Ectodermal cell (in vitro differentiated cells): Measurements from ENCODE around the gene SPNS2. TPM values are rescaled to one million over a fixed set of nuclear protein-coding genes. Genes with fewer than 3 reads are reported as not detected.

Experiments used
- H3K27ac ChIP-seq: 2 replicates; pipeline ENCODE4 v1.7.0; 2013; ENCODE audit warnings: mild to moderate bottlenecking, low read depth, low read length; ENCODE audit not compliant: insufficient read depth, poor library complexity, severe bottlenecking
- H3K27me3 ChIP-seq: 2 replicates; pipeline ENCODE4 v1.7.0; 2013; ENCODE audit warnings: mild to moderate bottlenecking, low read length; ENCODE audit not compliant: insufficient read depth, control insufficient read depth, poor library complexity, severe bottlenecking
- H3K36me3 ChIP-seq: one replicate; pipeline ENCODE4 v1.7.0; 2013; ENCODE audit warnings: low read length; ENCODE audit not compliant: control insufficient read depth, insufficient read depth
- H3K4me1 ChIP-seq: one replicate; pipeline ENCODE4 v1.7.0; 2013; ENCODE audit warnings: low read length; ENCODE audit not compliant: control insufficient read depth, insufficient read depth
- H3K4me3 ChIP-seq: 2 replicates; pipeline ENCODE4 v1.7.0; 2013; ENCODE audit warnings: low read depth, low read length, control low read depth; ENCODE audit not compliant: insufficient read depth
- H3K9me3 ChIP-seq: 2 replicates; pipeline ENCODE4 v1.7.0; 2013; ENCODE audit warnings: mild to moderate bottlenecking, low read length, moderate library complexity; ENCODE audit not compliant: control insufficient read depth
- WGBS, 2 experiments: methylation state at CpG; one replicate each; pipeline ENCODE4 v1.1.7; 2013; ENCODE audit warnings: missing lambda C conversion rate in 2 of 2; 5-methylcytosine and 5-hydroxymethylcytosine counted together
- polyA plus RNA-seq, 4 experiments: library from polyadenylated mRNA; stranded (reverse); fragments of 50-300 nt; gene quantifications; one replicate each; pipeline ENCODE4 v1.2.3, GENCODE V29; 2013

SPNS2 gene
- 1.9 TPM for polyA plus RNA-seq (2013, experiment 1 of 4)
- 1.2 TPM for polyA plus RNA-seq (2013, experiment 2 of 4)
- 1.4 TPM for polyA plus RNA-seq (2013, experiment 3 of 4)
- 1.9 TPM for polyA plus RNA-seq (2013, experiment 4 of 4)

GRCh38 chr17:4498461-4499397 lies at the start of gene SPNS2:
Gene SPNS2, plus strand, starts transcription at chr17:4498881. Its CDS starts 167 bp downstream, at chr17:4499048.
- Histone ChIP-seq H3K27ac (no peak within 1 kb of the TSS), H3K36me3 (no peaks in the 10 kb centered on the region), H3K4me3 (peak within 1 kb of the TSS; percentile 35), H3K9me3 (no peaks in the 10 kb centered on the region), H3K4me1 (peaks cover 18% of the 10 kb centered on the region), H3K27me3 (peaks cover 58% of the 10 kb centered on the region)
- 1% methylated on average over 117 of the region's 117 CpGs for WGBS, 2 experiments

GRCh38 chr17:4449736-4450135 lies 48.9 kb upstream of the SPNS2 start:
- Histone ChIP-seq H3K9me3 (no peaks in the 10 kb centered on the region), H3K36me3 (no peaks in the 10 kb centered on the region), H3K27me3 (no peaks in the 10 kb centered on the region), H3K4me3 (no peak overlapping the region), H3K27ac (no peak overlapping the region), H3K4me1 (no peaks in the 10 kb centered on the region)
- WGBS, 2 experiments: 84 to 85% methylated on average over 11 of the region's 11 CpGs

- Histone ChIP-seq H3K27ac (no peak overlapping the region), H3K36me3 (no peaks in the 10 kb centered on the region), H3K9me3 (no peaks in the 10 kb centered on the region), H3K4me3 (no peak overlapping the region), H3K27me3 (no peaks in the 10 kb centered on the region), H3K4me1 (no peaks in the 10 kb centered on the region)
- 92 to 93% methylated on average over 13 to 14 of the region's 14 CpGs for WGBS, 2 experiments
Observed at GRCh38 chr17:4450710-4451316, 47.9 kb upstream of the SPNS2 start.

- H3K4me1 ChIP-seq: no peaks in the 10 kb centered on the region
- H3K27ac ChIP-seq: no peak overlapping the region
- 91 to 94% methylated on average over 9 of the region's 9 CpGs for WGBS, 2 experiments
- H3K27me3 ChIP-seq: no peaks in the 10 kb centered on the region
- H3K9me3 ChIP-seq: no peaks in the 10 kb centered on the region
- H3K36me3 ChIP-seq: no peaks in the 10 kb centered on the region
- H3K4me3 ChIP-seq: no peak overlapping the region
Observed at GRCh38 chr17:4453812-4454591, 44.7 kb upstream of the SPNS2 start.

- 79 to 91% methylated on average over 5 of the region's 5 CpGs for WGBS, 2 experiments
- no peak overlapping the region for H3K4me3 ChIP-seq
- H3K9me3 ChIP-seq: no peaks in the 10 kb centered on the region
- no peaks in the 10 kb centered on the region for H3K36me3 ChIP-seq
- no peaks in the 10 kb centered on the region for H3K27me3 ChIP-seq
- H3K4me1 ChIP-seq: no peaks in the 10 kb centered on the region
- H3K27ac ChIP-seq: no peak overlapping the region
Observed at GRCh38 chr17:4460661-4461060, 38.0 kb upstream of the SPNS2 start.

- no peak overlapping the region for H3K4me3 ChIP-seq
- no peaks in the 10 kb centered on the region for H3K27me3 ChIP-seq
- no peak overlapping the region for H3K27ac ChIP-seq
- no peaks in the 10 kb centered on the region for H3K36me3 ChIP-seq
- H3K4me1 ChIP-seq: no peaks in the 10 kb centered on the region
- WGBS, 2 experiments: 89 to 92% methylated on average over 10 of the region's 10 CpGs
- H3K9me3 ChIP-seq: no peaks in the 10 kb centered on the region
Observed at GRCh38 chr17:4463818-4464476, 34.7 kb upstream of the SPNS2 start.

GRCh38 chr17:4465786-4466185 lies 32.9 kb upstream of the SPNS2 start:
- Histone ChIP-seq H3K27me3 (no peaks in the 10 kb centered on the region), H3K36me3 (no peaks in the 10 kb centered on the region), H3K4me3 (no peak overlapping the region), H3K9me3 (no peaks in the 10 kb centered on the region), H3K27ac (no peak overlapping the region), H3K4me1 (no peaks in the 10 kb centered on the region)
- WGBS, 2 experiments: 93 to 98% methylated on average over 8 of the region's 8 CpGs

GRCh38 chr17:4467287-4467686 lies 31.4 kb upstream of the SPNS2 start:
- Histone ChIP-seq H3K4me3 (no peak overlapping the region), H3K4me1 (peaks cover 3% of the 10 kb centered on the region), H3K27ac (no peak overlapping the region), H3K9me3 (no peaks in the 10 kb centered on the region), H3K36me3 (no peaks in the 10 kb centered on the region), H3K27me3 (no peaks in the 10 kb centered on the region)
- WGBS, 2 experiments: 89 to 95% methylated on average over 7 of the region's 7 CpGs

GRCh38 chr17:4469552-4469951 lies 29.1 kb upstream of the SPNS2 start:
- Histone ChIP-seq H3K9me3 (no peaks in the 10 kb centered on the region), H3K4me1 (peaks cover 7% of the 10 kb centered on the region), H3K36me3 (no peaks in the 10 kb centered on the region), H3K4me3 (no peak overlapping the region), H3K27ac (no peak overlapping the region), H3K27me3 (no peaks in the 10 kb centered on the region)
- 90 to 92% methylated on average over 9 to 12 of the region's 12 CpGs for WGBS, 2 experiments
